ENCODE measurements around the gene PCDH12.
A peak's percentile ranks its signal among the peaks of the same experiment; 100 is the strongest.

The PCDH12 gene

GRCh38 chr5:141966275-141966962 lies 8.4 kb upstream of the PCDH12 start:
- DNase-seq (ENCODE audit: low read depth), result no peak

- no peak for DNase-seq (ENCODE audit: low read depth)
Measured at GRCh38 chr5:141965071-141965470, 7.1 kb upstream of the PCDH12 start.

GRCh38 chr5:141963701-141964100 lies 5.7 kb upstream of the PCDH12 start:
- no peak for DNase-seq (ENCODE audit: low read depth)

- no peak for DNase-seq (ENCODE audit: low read depth)
Measured at GRCh38 chr5:141961466-141961865, 3.5 kb upstream of the PCDH12 start.

GRCh38 chr5:141960449-141961323 lies 2.7 kb upstream of the PCDH12 start:
- DNase-seq (ENCODE audit: low read depth), result peak; percentile 85

- DNase-seq (ENCODE audit: low read depth), result no peak
Measured at GRCh38 chr5:141960018-141960417, 2.0 kb upstream of the PCDH12 start.

- no peak for DNase-seq (ENCODE audit: low read depth)
Measured at GRCh38 chr5:141958546-141959172, 657 bp upstream of the PCDH12 start.

GRCh38 chr5:141957367-141957996 lies 520 bp downstream of the PCDH12 start:
- no peak for DNase-seq (ENCODE audit: low read depth)

GRCh38 chr5:141954194-141954593 lies 3.8 kb downstream of the PCDH12 start:
- DNase-seq (ENCODE audit: low read depth), result no peak

GRCh38 chr5:141952020-141952419 lies 6.0 kb downstream of the PCDH12 start:
- DNase-seq (ENCODE audit: low read depth), result no peak

- no peak for DNase-seq (ENCODE audit: low read depth)
Measured at GRCh38 chr5:141951332-141951781, 6.6 kb downstream of the PCDH12 start.

- no peak for DNase-seq (ENCODE audit: low read depth)
Measured at GRCh38 chr5:141950207-141951005, 7.6 kb downstream of the PCDH12 start.

GRCh38 chr5:141949511-141949910 lies 8.5 kb downstream of the PCDH12 start:
- no peak for DNase-seq (ENCODE audit: low read depth)

- DNase-seq (ENCODE audit: low read depth), result no peak
Measured at GRCh38 chr5:141948812-141949211, 9.2 kb downstream of the PCDH12 start.

GRCh38 chr5:141947316-141947715 lies 10.7 kb downstream of the PCDH12 start:
- no peak for DNase-seq (ENCODE audit: low read depth)

- no peak for DNase-seq (ENCODE audit: low read depth)
Measured at GRCh38 chr5:141945511-141946051, 12.4 kb downstream of the PCDH12 start.

- no peak for DNase-seq (ENCODE audit: low read depth)
Measured at GRCh38 chr5:141944076-141944475, 13.9 kb downstream of the PCDH12 start.

- no peak for DNase-seq (ENCODE audit: low read depth)
Measured at GRCh38 chr5:141942185-141942857, 15.7 kb downstream of the PCDH12 start.

- no peak for DNase-seq (ENCODE audit: low read depth)
Measured at GRCh38 chr5:141941779-141942178, 16.2 kb downstream of the PCDH12 start.

- DNase-seq (ENCODE audit: low read depth), result no peak
Measured at GRCh38 chr5:141941307-141941706, 16.7 kb downstream of the PCDH12 start.
